ENCODE results near the gene SPOCK2. TPM values are rescaled to one million over a fixed set of nuclear protein-coding genes. Genes with fewer than 3 reads are reported as not detected.

The SPOCK2 gene
- total and polyA plus RNA-seq, 7 donors, result 1.8 to 5.3 (median 3.3) TPM

GRCh38 chr10:72092987-72093386 lies 4.6 kb upstream of the SPOCK2 start:
- H3K4me3 ChIP-seq, result no peak overlapping the region
- peaks cover 0 to 17% of the 10 kb centered on the region in 2 donors for H3K36me3 ChIP-seq (ENCODE audit: insufficient read depth in 1 of 2, low read depth in 1 of 2)
- peaks cover 15% of the 10 kb centered on the region for H3K4me1 ChIP-seq
- peaks cover 0 to 27% (median 7%) of the 10 kb centered on the region in 3 donors for H3K27me3 ChIP-seq (ENCODE audit: insufficient read depth in 3 of 3, low read length in 2 of 3)
- no peak for ATAC-seq
- no peaks in the 10 kb centered on the region for H3K9me3 ChIP-seq
- TF ChIP-seq CTCF (IDR thresholded peaks at IDR 0.05), result no peak
- WGBS, 3 donors, result 90 to 97% (median 97%) methylated on average over 2 of the region's 2 CpGs
- DNase-seq, result no peak
- intact Hi-C loops (cut with DNase I), result no loop called here
- no peak overlapping the region for H3K27ac ChIP-seq

DNA sequence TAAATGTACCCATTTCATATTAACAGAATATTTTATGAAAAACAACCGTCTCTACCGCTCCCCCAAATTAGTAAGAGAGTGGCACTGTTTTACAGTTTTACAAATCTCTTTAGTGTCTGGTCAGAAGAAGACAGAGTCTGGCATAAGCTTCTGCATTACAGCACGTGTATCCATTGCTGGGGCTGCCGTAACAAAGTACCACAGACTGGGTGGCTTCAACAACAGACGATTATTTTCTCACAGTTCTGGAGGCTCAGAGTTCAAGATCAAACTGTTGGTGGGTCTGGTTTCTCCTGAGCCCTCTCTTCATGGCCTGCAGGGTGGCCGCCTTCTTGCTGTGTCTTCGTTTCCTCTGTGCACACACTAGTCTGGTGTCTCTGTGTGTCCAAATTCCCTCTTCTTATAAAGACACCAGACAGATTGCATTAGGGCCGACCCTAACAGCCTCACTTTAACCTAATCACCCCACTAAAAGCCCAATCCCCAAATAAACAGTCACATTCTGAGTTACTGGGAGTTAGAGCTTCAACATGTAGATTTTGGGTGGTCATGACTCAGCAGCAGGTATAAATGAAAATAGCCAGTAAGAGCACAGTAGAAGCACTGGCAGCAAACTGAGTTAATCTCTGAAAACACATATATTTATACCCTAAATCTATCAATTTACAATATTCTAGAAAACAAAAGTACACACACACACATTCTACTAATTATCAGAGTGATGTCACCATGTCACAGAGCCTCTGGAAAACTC lies 4.0 kb upstream of the SPOCK2 start:
- Histone ChIP-seq H3K9me3 (no peaks in the 10 kb centered on the region), H3K27me3 (ENCODE audit: insufficient read depth in 3 of 3, low read length in 2 of 3) (peaks cover 0 to 33% (median 9%) of the 10 kb centered on the region in 3 donors), H3K36me3 (ENCODE audit: insufficient read depth in 1 of 2, low read depth in 1 of 2) (peaks cover 0 to 17% of the 10 kb centered on the region in 2 donors), H3K4me3 (no peak overlapping the region), H3K27ac (no peak overlapping the region), H3K4me1 (peaks cover 17% of the 10 kb centered on the region)
- intact Hi-C loops (cut with DNase I), result no loop called here
- no peak for TF ChIP-seq CTCF (IDR thresholded peaks at IDR 0.05)
- ATAC-seq, result no peak
- no peak for DNase-seq
- 89 to 91% (median 91%) methylated on average over 8 of the region's 8 CpGs for WGBS, 3 donors

GRCh38 chr10:72090326-72090725 lies 2.0 kb upstream of the SPOCK2 start:
- no peak overlapping the region for H3K27ac ChIP-seq
- peaks cover 0 to 36% (median 11%) of the 10 kb centered on the region in 3 donors for H3K27me3 ChIP-seq (ENCODE audit: insufficient read depth in 3 of 3, low read length in 2 of 3)
- H3K4me1 ChIP-seq, result peaks cover 17% of the 10 kb centered on the region
- H3K36me3 ChIP-seq (ENCODE audit: insufficient read depth in 1 of 2, low read depth in 1 of 2), result no peaks in the 10 kb centered on the region
- H3K4me3 ChIP-seq, result no peak overlapping the region
- 94 to 97% (median 95%) methylated on average over 3 of the region's 3 CpGs for WGBS, 3 donors
- intact Hi-C loops (cut with DNase I), result no loop called here
- H3K9me3 ChIP-seq, result no peaks in the 10 kb centered on the region
- TF ChIP-seq CTCF (IDR thresholded peaks at IDR 0.05), result no peak
- DNase-seq (no peak), ATAC-seq (no peak)

DNA sequence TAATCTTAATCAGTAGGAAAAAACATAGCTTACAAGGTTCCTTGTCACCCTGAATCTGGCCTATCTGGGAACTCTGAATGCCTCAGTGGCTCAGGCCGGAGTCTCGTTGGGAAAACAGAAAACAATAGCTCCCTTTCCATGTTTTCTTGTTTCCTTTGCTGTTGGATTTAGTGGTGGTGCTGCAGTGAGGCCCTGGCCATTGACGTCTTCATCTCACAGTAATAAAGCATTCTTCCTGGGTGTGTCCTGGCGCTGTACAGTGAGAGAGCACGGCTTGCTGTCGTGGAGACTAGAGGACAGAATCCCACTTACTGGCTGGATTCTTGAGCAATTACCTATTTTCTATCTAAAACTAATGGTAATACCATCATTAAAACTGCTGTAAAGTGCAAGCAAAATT lies 1.3 kb upstream of the SPOCK2 start:
- intact Hi-C loops (cut with DNase I), result no loop called here
- H3K4me1 ChIP-seq, result peaks cover 17% of the 10 kb centered on the region
- peaks cover 0 to 36% (median 11%) of the 10 kb centered on the region in 3 donors for H3K27me3 ChIP-seq (ENCODE audit: insufficient read depth in 3 of 3, low read length in 2 of 3)
- no peaks in the 10 kb centered on the region for H3K36me3 ChIP-seq (ENCODE audit: insufficient read depth in 1 of 2, low read depth in 1 of 2)
- 52 to 70% (median 57%) methylated on average over 6 of the region's 6 CpGs for WGBS, 3 donors
- ATAC-seq (no peak), DNase-seq (no peak)
- TF ChIP-seq CTCF (IDR thresholded peaks at IDR 0.05), result no peak
- no peak overlapping the region for H3K27ac ChIP-seq
- no peaks in the 10 kb centered on the region for H3K9me3 ChIP-seq
- H3K4me3 ChIP-seq, result no peak overlapping the region
